GM21717 (cell line): ENCODE measurements around the gene PRPH2.

Experiments used
- ATAC-seq: cut with Tn5 transposase; IDR thresholded peaks from one replicate; pipeline ENCODE4 v1.9.1; 2021; ENCODE audit warnings: mild to moderate bottlenecking, moderate library complexity; ENCODE audit not compliant: unreplicated experiment

The PRPH2 gene

GRCh38 chr6:42722497-42722896 is at the start of gene PRPH2:
Gene PRPH2 (minus strand): TSS chr6:42722597. CDS start chr6:42722334, 263 bp downstream.
- ATAC-seq = no peak

GRCh38 chr6:42771741-42772100 is 49.3 kb upstream of the PRPH2 start:
- ATAC-seq = no peak

- no peak for ATAC-seq
These were observed 47.4 kb upstream of the PRPH2 start for GRCh38 chr6:42769836-42770235.

GRCh38 chr6:42769051-42769450 is 46.7 kb upstream of the PRPH2 start:
- ATAC-seq = no peak

- ATAC-seq = no peak
These were observed 43.8 kb upstream of the PRPH2 start for GRCh38 chr6:42766163-42766670.

- no peak for ATAC-seq
These were observed 42.7 kb upstream of the PRPH2 start for GRCh38 chr6:42764911-42765648.

GRCh38 chr6:42762950-42763349 is 40.6 kb upstream of the PRPH2 start:
- ATAC-seq = no peak

GRCh38 chr6:42762426-42762859 is 40.0 kb upstream of the PRPH2 start:
- ATAC-seq = no peak

- no peak for ATAC-seq
These were observed 39.1 kb upstream of the PRPH2 start for GRCh38 chr6:42761287-42762067.

- ATAC-seq = no peak
These were observed 36.5 kb upstream of the PRPH2 start for GRCh38 chr6:42758756-42759430.

GRCh38 chr6:42756722-42757121 is 34.3 kb upstream of the PRPH2 start:
- no peak for ATAC-seq

- no peak for ATAC-seq
These were observed 32.4 kb upstream of the PRPH2 start for GRCh38 chr6:42754759-42755158.

- no peak for ATAC-seq
These were observed 28.7 kb upstream of the PRPH2 start for GRCh38 chr6:42751055-42751454.

GRCh38 chr6:42748203-42748898 is 26.0 kb upstream of the PRPH2 start:
- no peak for ATAC-seq

- peak; percentile 65 for ATAC-seq
These were observed 24.3 kb upstream of the PRPH2 start for GRCh38 chr6:42746463-42747391.

GRCh38 chr6:42745640-42746462 is 23.5 kb upstream of the PRPH2 start, which contains the start of gene TBCC:
Gene TBCC (minus strand): TSS chr6:42746103. CDS start chr6:42746073, 30 bp downstream.
- peak; percentile 75 for ATAC-seq

GRCh38 chr6:42745083-42745639 is 22.8 kb upstream of the PRPH2 start:
- ATAC-seq = peak; percentile 8

- ATAC-seq = no peak
These were observed 22.0 kb upstream of the PRPH2 start for GRCh38 chr6:42744351-42744893.
